ENCODE data around the gene DAAM1.

The DAAM1 gene

GRCh38 chr14:59314953-59315599 is 126.6 kb downstream of the DAAM1 start:
- no peak for DNase-seq (ENCODE audit: low read depth)

DNA sequence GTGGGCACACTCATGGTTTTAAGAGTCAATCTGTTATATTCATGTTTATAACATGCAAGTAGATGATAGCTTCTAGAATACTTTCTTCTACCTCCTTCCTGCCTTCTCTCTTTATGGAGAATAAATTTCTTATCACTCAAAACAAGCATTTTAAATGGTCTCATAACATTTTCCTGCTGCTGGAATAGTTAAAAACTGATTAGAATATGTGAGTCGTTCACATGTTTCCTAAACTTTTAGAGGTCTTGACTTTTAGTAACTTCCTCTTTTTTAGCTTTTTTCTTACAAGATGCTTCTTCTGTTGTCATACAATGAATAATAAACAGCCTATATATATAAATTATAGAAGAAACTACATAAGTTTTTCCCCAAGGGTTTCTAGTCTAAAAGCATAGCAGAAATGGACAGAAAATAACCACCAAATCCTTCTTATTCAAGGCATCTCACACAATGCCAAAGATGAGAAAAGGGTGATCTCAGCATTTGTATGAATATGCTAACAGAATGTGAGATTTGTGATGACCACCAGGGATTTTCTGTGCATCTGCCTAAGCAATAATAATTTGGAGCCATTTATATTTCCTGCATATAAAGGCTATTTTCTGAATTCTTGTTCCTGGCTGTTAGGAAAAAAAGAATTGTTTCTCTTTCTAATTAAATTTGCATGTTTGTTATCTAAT is 127.8 kb downstream of the DAAM1 start:
- DNase-seq (ENCODE audit: low read depth), result no peak

GRCh38 chr14:59317346-59317745 is 128.9 kb downstream of the DAAM1 start:
- DNase-seq (ENCODE audit: low read depth), result no peak

- no peak for DNase-seq (ENCODE audit: low read depth)
Observed at GRCh38 chr14:59317798-59318505, 129.5 kb downstream of the DAAM1 start.

GRCh38 chr14:59318908-59319307 is 130.4 kb downstream of the DAAM1 start:
- no peak for DNase-seq (ENCODE audit: low read depth)

DNA sequence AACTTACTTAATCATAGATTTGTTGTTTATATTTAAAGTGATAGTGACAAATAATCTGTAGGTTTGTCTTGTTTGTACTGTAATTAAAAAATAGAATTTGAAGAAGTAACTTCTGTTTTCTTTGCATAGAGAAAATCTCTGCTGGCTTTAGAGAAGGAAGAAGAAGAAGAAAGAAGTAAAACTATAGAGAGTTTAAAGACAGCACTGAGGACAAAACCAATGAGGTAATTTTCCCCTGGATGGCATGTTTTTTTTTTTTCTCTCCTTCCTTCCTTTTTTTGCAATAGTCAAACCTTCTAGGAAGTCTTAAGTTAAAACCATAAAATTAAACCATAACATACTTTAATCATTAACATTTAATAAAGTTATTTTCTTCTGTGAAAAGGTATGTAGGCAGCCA is 131.9 kb downstream of the DAAM1 start:
- no peak for DNase-seq (ENCODE audit: low read depth)

- no peak for DNase-seq (ENCODE audit: low read depth)
Observed at GRCh38 chr14:59320763-59321625, 132.5 kb downstream of the DAAM1 start.

- no peak for DNase-seq (ENCODE audit: low read depth)
Observed at GRCh38 chr14:59321626-59321949, 133.1 kb downstream of the DAAM1 start.

DNA sequence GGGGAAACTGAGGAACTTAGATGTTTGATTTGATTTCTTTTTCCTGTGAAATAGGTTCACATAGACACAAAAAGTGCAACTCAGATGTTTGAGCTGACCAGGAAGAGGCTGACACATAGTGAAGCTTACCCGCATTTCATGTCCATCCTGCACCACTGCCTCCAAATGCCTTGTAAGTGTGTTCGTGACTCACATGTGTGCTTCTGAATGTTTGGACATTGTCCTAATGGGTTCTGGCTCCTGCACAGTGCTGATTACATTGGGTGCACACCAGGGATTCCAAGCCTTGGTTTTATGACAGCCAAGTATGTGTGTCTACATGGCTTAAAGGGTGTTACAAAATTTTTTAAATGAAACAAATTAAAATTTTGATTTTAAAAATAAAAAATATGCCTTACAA is 137.4 kb downstream of the DAAM1 start:
- DNase-seq (ENCODE audit: low read depth), result no peak

DNA sequence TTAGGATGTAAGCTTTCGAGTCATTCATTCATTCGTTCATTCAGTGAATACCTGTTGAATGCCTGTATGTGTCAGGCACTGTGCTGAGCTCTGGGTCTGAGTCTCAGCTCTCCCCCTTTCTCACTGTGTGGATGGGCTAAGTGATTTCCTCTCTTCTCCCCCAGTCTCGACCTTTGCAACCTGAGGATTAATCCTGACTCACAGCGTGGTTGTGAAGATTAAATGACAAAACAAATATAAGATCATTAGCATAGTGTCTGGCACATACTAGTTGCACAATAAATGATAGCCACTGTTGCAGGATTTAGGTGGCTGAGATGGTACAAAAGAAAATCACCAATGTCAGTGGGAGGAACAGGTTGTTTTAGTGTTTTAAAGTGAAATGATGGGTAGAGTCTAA is 140.0 kb downstream of the DAAM1 start:
- DNase-seq (ENCODE audit: low read depth), result no peak

- no peak for DNase-seq (ENCODE audit: low read depth)
Observed at GRCh38 chr14:59330455-59330854, 142.0 kb downstream of the DAAM1 start.

- no peak for DNase-seq (ENCODE audit: low read depth)
Observed at GRCh38 chr14:59331217-59331616, 142.8 kb downstream of the DAAM1 start.

DNA sequence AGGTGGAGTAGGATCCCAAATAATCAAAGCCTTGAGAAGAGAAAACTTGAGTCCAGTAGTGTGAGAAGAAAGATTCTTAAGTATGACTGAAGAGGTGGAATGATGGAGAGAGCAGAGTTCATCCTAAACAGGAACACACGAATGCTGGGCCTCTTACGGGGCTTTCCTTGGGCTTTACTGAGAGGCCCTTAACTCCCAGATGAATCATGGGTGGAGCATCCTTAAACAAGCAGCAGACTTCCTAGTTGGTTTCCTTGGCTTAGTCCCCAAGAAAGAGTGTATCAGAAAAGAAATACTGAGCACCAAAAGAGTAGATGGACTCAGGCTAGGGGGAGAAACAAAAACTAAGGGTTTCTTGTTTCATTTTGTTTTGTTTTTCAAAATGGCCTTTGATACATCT is 144.3 kb downstream of the DAAM1 start:
- peak; percentile 85 for DNase-seq (ENCODE audit: low read depth)

DNA sequence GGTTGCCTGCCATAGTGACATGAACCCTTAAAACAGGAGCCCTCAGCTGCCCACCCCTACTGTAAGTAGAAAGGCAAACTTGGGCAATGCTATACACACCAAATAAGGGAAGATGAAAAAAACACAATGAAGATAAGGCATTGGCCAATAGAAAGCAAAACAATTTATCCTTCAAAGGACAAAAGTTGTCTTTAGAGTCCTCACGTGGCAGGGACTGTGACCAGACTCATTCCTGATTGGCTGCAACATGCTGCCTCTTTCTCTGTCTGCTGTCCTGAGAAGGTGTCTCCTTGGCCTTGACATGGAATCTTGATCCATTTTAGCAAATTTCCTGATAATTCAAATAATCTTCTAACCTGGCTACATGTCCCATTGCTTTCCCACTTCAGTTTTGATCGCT is 144.8 kb downstream of the DAAM1 start:
- DNase-seq (ENCODE audit: low read depth), result no peak

- DNase-seq (ENCODE audit: low read depth), result peak; percentile 87
Observed at GRCh38 chr14:59333668-59334067, 145.2 kb downstream of the DAAM1 start.

- DNase-seq (ENCODE audit: low read depth), result no peak
Observed at GRCh38 chr14:59334253-59334652, 145.8 kb downstream of the DAAM1 start.

GRCh38 chr14:59336098-59336497 is 147.6 kb downstream of the DAAM1 start:
- DNase-seq (ENCODE audit: low read depth), result no peak

DNA sequence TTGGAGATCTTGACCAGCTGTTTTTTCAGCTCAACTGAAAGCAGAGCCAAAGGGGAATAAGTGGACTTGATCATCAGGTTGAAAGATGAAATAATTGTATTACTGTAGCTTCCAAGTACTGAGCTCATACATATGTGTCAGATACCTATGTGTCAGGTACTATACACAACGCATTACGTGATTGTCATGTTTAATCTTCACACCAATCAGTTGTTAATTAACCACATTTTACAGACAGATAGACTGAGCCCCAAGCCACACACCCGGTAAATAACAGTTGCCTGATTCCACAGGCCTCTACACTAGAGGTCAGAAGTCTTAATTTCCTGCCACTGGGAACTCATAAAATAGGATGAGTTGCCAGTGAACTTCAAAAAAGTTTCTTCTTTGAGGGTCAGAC is 148.2 kb downstream of the DAAM1 start:
- no peak for DNase-seq (ENCODE audit: low read depth)

DNA sequence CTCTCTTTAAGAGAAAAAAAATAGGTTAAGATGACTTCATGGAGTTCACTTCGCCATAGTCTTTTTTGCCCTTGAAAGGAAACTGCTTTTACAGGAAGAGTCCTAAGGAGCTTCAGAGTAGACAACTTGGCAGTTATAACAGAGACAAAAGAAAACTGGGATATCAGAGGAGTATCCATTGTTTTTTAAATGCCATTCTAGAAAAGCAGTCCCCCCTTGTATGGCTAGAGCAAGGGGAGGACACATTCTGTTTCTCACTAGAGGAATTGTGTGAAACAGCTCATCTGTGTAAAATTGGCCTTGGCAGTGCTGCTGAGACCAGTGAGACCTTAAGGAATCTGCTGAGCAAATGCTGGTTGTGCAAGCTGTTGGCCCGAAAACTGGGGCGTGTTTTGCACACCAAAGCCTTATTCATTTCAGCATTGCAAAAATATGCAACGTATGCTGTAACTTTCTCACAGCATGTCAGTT is 148.7 kb downstream of the DAAM1 start:
- DNase-seq (ENCODE audit: low read depth), result no peak

- no peak for DNase-seq (ENCODE audit: low read depth)
Observed at GRCh38 chr14:59338761-59339160, 150.3 kb downstream of the DAAM1 start.

- DNase-seq (ENCODE audit: low read depth), result no peak
Observed at GRCh38 chr14:59339524-59340330, 151.3 kb downstream of the DAAM1 start.

All from non-pigmented ciliary epithelial cell (primary cell).